Esophagus squamous epithelium (tissue), 5 donors: ENCODE measurements around the gene RAB30. TPM values are rescaled to one million over a fixed set of nuclear protein-coding genes. Genes with fewer than 3 reads are reported as not detected.

Experiments used
- DNase-seq: peaks from one replicate; lab custom pipeline; 2025; lab: John Stamatoyannopoulos, UW
- H3K27ac ChIP-seq, 4 donors: fragments of 200-600 bp; sonication (generic); one replicate each; pipeline ENCODE4 v1.5.1; 2016 to 2019; ENCODE audit warnings: mild to moderate bottlenecking in 1 of 4
- H3K27me3 ChIP-seq, 4 donors: fragments of 200-600 bp; sonication (generic); 1 replicate in 3 of 4; 2 replicates in 1 of 4; pipeline versions ENCODE4 v1.5.1 to v1.6.0; 2017 to 2021; ENCODE audit warnings: antibody characterized with exemption in 1 of 4
- H3K36me3 ChIP-seq, 3 donors: fragments of 200-600 bp; sonication (generic); one replicate each; pipeline ENCODE4 v1.5.1; 2016 to 2019
- H3K4me1 ChIP-seq, 3 donors: fragments of 200-600 bp; sonication (generic); one replicate each; pipeline ENCODE4 v1.5.1; 2017 to 2019
- H3K4me3 ChIP-seq, 4 donors: fragments of 200-600 bp; sonication (generic); 1 replicate in 3 of 4; 2 replicates in 1 of 4; pipeline ENCODE4 v1.5.1; 2016 to 2019; ENCODE audit warnings: mild to moderate bottlenecking in 2 of 4, moderate library complexity in 1 of 4
- H3K9me3 ChIP-seq, 3 donors: fragments of 200-600 bp; sonication (generic); one replicate each; pipeline ENCODE4 v1.5.1; 2016 to 2019
- CTCF ChIP-seq, 6 experiments: fragments of 450-650 bp in 4 of 6; fragments of 200-600 bp in 2 of 6; sonication (generic) in 2 of 6; IDR thresholded peaks; one replicate each; pipeline ENCODE4 v1.5.1; 2016 to 2019; ENCODE audit warnings: antibody characterized with exemption in 6 of 6, mild to moderate bottlenecking in 4 of 6, moderate library complexity in 4 of 6
- POLR2A ChIP-seq, 4 donors: fragments of 450-650 bp; IDR thresholded peaks; one replicate each; pipeline ENCODE4 v1.6.1; 2017; ENCODE audit warnings: antibody characterized with exemption in 4 of 4, mild to moderate bottlenecking in 4 of 4, moderate library complexity in 3 of 4
- WGBS, 2 donors: methylation state at CpG; one replicate each; pipeline ENCODE4 v1.1.5; 2018; 5-methylcytosine and 5-hydroxymethylcytosine counted together
- intact Hi-C: fragments of 100-400 bp; cut with DNase I; formaldehyde crosslinking; loops from one replicate; pipeline ENCODE4 v1.15.0; 2022
- total RNA-seq, 4 donors: library from RNA; depleted of rRNA; stranded (reverse); fragments of >200 nt; gene quantifications; one replicate each; pipeline ENCODE4 v1.1.0, GENCODE V29; 2016
- donor health status: DM: yes; HTN: yes; CAD: no.

RAB30 gene
- total RNA-seq, 4 donors from 2014 or later = 2.2 to 8.7 (median 6.0) TPM

GRCh38 chr11:83035070-83035854 lies 36.4 kb downstream of the RAB30 start:
- no peak for DNase-seq
- Histone ChIP-seq H3K27ac (peak overlapping the region; percentile 43 to 86 (median 76)), H3K36me3 (no peaks in the 10 kb centered on the region), H3K9me3 (no peaks in the 10 kb centered on the region), H3K4me1 (peaks cover 23 to 51% (median 34%) of the 10 kb centered on the region in 3 donors), H3K27me3 (no peaks in the 10 kb centered on the region), H3K4me3 (peak overlapping the region in 1 of 4 donors; percentile 52)
- no peak for TF ChIP-seq POLR2A (IDR thresholded peaks at IDR 0.05)
- TF ChIP-seq CTCF (IDR thresholded peaks at IDR 0.05) = no peak
- intact Hi-C loops = no loop called here
- WGBS, 2 donors = 29 to 65% methylated on average over 6 of the region's 6 CpGs

- intact Hi-C loops = no loop called here
These were observed 37.1 kb downstream of the RAB30 start for GRCh38 chr11:83034673-83035014.

GRCh38 chr11:83033972-83034672 lies 37.6 kb downstream of the RAB30 start:
- intact Hi-C loops = no loop called here
- Histone ChIP-seq H3K9me3 (no peaks in the 10 kb centered on the region), H3K27ac (peak overlapping the region; percentile 43 to 86 (median 76)), H3K4me3 (peak overlapping the region in 3 of 4 donors; percentile 2 to 52 (median 15)), H3K36me3 (no peaks in the 10 kb centered on the region), H3K27me3 (no peaks in the 10 kb centered on the region), H3K4me1 (peaks cover 23 to 51% (median 34%) of the 10 kb centered on the region in 3 donors)
- TF ChIP-seq CTCF (IDR thresholded peaks at IDR 0.05) (no peak), POLR2A (IDR thresholded peaks at IDR 0.05) (peak in 1 of 4 donors; percentile 3)
- 13 to 17% methylated on average over 5 to 6 of the region's 6 CpGs for WGBS, 2 donors
- no peak for DNase-seq

More at GRCh38 chr11:83034673-83035014, 37.1 kb downstream of the RAB30 start:
- no peaks in the 10 kb centered on the region for H3K36me3 ChIP-seq
- DNase-seq = no peak
- TF ChIP-seq POLR2A (IDR thresholded peaks at IDR 0.05) (no peak), CTCF (IDR thresholded peaks at IDR 0.05) (no peak)
- no peaks in the 10 kb centered on the region for H3K9me3 ChIP-seq
- H3K4me3 ChIP-seq = peak overlapping the region in 1 of 4 donors; percentile 52
- no peaks in the 10 kb centered on the region for H3K27me3 ChIP-seq
- peaks cover 23 to 51% (median 34%) of the 10 kb centered on the region in 3 donors for H3K4me1 ChIP-seq
- peak overlapping the region; percentile 43 to 86 (median 76) for H3K27ac ChIP-seq

- Histone ChIP-seq H3K4me1 (peaks cover 23 to 51% (median 34%) of the 10 kb centered on the region in 3 donors), H3K27ac (peak overlapping the region; percentile 43 to 80 (median 72)), H3K4me3 (peak overlapping the region in 3 of 4 donors; percentile 2 to 52 (median 15)), H3K9me3 (no peaks in the 10 kb centered on the region), H3K27me3 (no peaks in the 10 kb centered on the region), H3K36me3 (no peaks in the 10 kb centered on the region)
- TF ChIP-seq CTCF (IDR thresholded peaks at IDR 0.05) (no peak), POLR2A (IDR thresholded peaks at IDR 0.05) (no peak)
- intact Hi-C loops = no loop called here
- 20 to 31% methylated on average over 1 of the region's 1 CpG for WGBS, 2 donors
- DNase-seq = no peak
These were observed 38.3 kb downstream of the RAB30 start for GRCh38 chr11:83033371-83033770.

GRCh38 chr11:83031127-83031526 lies 40.6 kb downstream of the RAB30 start:
- 88% methylated on average over 4 of the region's 4 CpGs for WGBS, 2 donors
- Histone ChIP-seq H3K27ac (peak overlapping the region in 2 of 4 donors; percentile 5 to 80), H3K9me3 (no peaks in the 10 kb centered on the region), H3K36me3 (no peaks in the 10 kb centered on the region), H3K4me1 (peaks cover 23 to 47% (median 34%) of the 10 kb centered on the region in 3 donors), H3K4me3 (no peak overlapping the region), H3K27me3 (no peaks in the 10 kb centered on the region)
- DNase-seq = no peak
- intact Hi-C loops = no loop called here
- no peak for TF ChIP-seq POLR2A (IDR thresholded peaks at IDR 0.05)
- no peak for TF ChIP-seq CTCF (IDR thresholded peaks at IDR 0.05)
